H9 (cell line): ENCODE results near the gene IGFBP5. TPM values are rescaled to one million over a fixed set of nuclear protein-coding genes. Genes with fewer than 3 reads are reported as not detected.

ENCODE experiments used
- DNase-seq: peaks from one replicate; pipeline ENCODE4 v3.0.0-alpha.2; 2017
- H2AFZ ChIP-seq: one replicate; pipeline ENCODE4 v1.6.1; 2013; ENCODE audit warnings: mild to moderate bottlenecking, low read length, control low read depth, moderate library complexity
- H2AK5ac ChIP-seq: 2 replicates; pipeline ENCODE4 v1.6.1; 2013; ENCODE audit warnings: low read length, control low read depth, mixed read lengths; ENCODE audit not compliant: insufficient read length
- H2BK120ac ChIP-seq: one replicate; pipeline ENCODE4 v1.6.1; 2013; ENCODE audit warnings: low read depth, mild to moderate bottlenecking, low read length, control low read depth, inconsistent platforms; ENCODE audit not compliant: poor library complexity, severe bottlenecking
- H2BK12ac ChIP-seq: 2 replicates; pipeline ENCODE4 v1.6.1; 2013; ENCODE audit warnings: low read length, control low read depth, mixed read lengths, low read depth; ENCODE audit not compliant: insufficient read length
- H2BK15ac ChIP-seq: 2 replicates; pipeline ENCODE4 v1.6.1; 2013; ENCODE audit warnings: low read depth, low read length, control low read depth
- H2BK20ac ChIP-seq: one replicate; pipeline ENCODE4 v1.6.1; 2013; ENCODE audit warnings: low read depth, mild to moderate bottlenecking, low read length, control low read depth, inconsistent platforms; ENCODE audit not compliant: poor library complexity, severe bottlenecking
- H2BK5ac ChIP-seq: 2 replicates; pipeline ENCODE4 v1.6.1; 2013; ENCODE audit warnings: low read length, control low read depth, mixed read lengths; ENCODE audit not compliant: insufficient read length
- H3K14ac ChIP-seq: 2 replicates; pipeline ENCODE4 v1.6.1; 2013; ENCODE audit warnings: low read length, control low read depth; ENCODE audit not compliant: insufficient read depth
- H3K18ac ChIP-seq: 2 replicates; pipeline ENCODE4 v1.6.1; 2013; ENCODE audit warnings: low read depth, mild to moderate bottlenecking, mixed read lengths, low read length, control low read depth; ENCODE audit not compliant: insufficient read length
- H3K23ac ChIP-seq: 2 replicates; pipeline ENCODE4 v1.6.1; 2013; ENCODE audit warnings: low read length, control low read depth, mixed read lengths, low read depth; ENCODE audit not compliant: insufficient read length
- H3K23me2 ChIP-seq: 2 replicates; pipeline ENCODE4 v1.6.1; 2013; ENCODE audit warnings: low read depth, mild to moderate bottlenecking, mixed read lengths, low read length, control low read depth; ENCODE audit not compliant: insufficient read length, poor library complexity, severe bottlenecking
- H3K27ac ChIP-seq: 2 replicates; pipeline ENCODE4 v1.5.1; 2013; ENCODE audit warnings: low read length, control low read depth, mixed read lengths, low read depth; ENCODE audit not compliant: insufficient read length
- H3K27me3 ChIP-seq: 2 replicates; pipeline ENCODE4 v1.6.1; 2013; ENCODE audit warnings: low read length, control low read depth, inconsistent platforms; ENCODE audit not compliant: insufficient read depth
- H3K4ac ChIP-seq: 2 replicates; pipeline ENCODE4 v1.6.1; 2013; ENCODE audit warnings: low read depth, mild to moderate bottlenecking, control low read depth, inconsistent platforms, low read length, moderate library complexity
- H3K4me1 ChIP-seq: 2 replicates; pipeline ENCODE4 v1.6.1; 2013; ENCODE audit warnings: low read length, control low read depth, inconsistent platforms; ENCODE audit not compliant: insufficient read depth
- H3K4me2 ChIP-seq: 2 replicates; pipeline ENCODE4 v1.6.1; 2013; ENCODE audit warnings: low read length, control low read depth, mixed read lengths; ENCODE audit not compliant: insufficient read length, insufficient read depth
- H3K56ac ChIP-seq: 2 replicates; pipeline ENCODE4 v1.6.1; 2013; ENCODE audit warnings: low read depth, mild to moderate bottlenecking, mixed read lengths, low read length, control low read depth; ENCODE audit not compliant: insufficient read length
- H3K79me1 ChIP-seq: 2 replicates; pipeline ENCODE4 v1.6.1; 2013; ENCODE audit warnings: low read depth, mild to moderate bottlenecking, moderate library complexity, low read length, control low read depth, inconsistent platforms; ENCODE audit not compliant: insufficient read depth, poor library complexity, severe bottlenecking
- H3K79me2 ChIP-seq: 2 replicates; pipeline ENCODE4 v1.6.1; 2013; ENCODE audit warnings: low read length, control low read depth, inconsistent platforms; ENCODE audit not compliant: insufficient read depth
- H3K9ac ChIP-seq: 2 replicates; pipeline ENCODE4 v1.6.1; 2013; ENCODE audit warnings: low read length, control low read depth, mixed read lengths; ENCODE audit not compliant: insufficient read length; ENCODE audit errors: extremely low read depth
- H3K9me3 ChIP-seq: one replicate; pipeline ENCODE4 v1.6.1; 2013; ENCODE audit warnings: low read depth, low read length, inconsistent platforms; ENCODE audit not compliant: control insufficient read depth
- H3T11ph ChIP-seq: one replicate; pipeline ENCODE4 v1.6.1; 2013; ENCODE audit warnings: mild to moderate bottlenecking, low read length, control low read depth, inconsistent platforms
- H4K20me1 ChIP-seq: one replicate; pipeline ENCODE4 v1.6.1; 2013; ENCODE audit not compliant: control insufficient read depth, insufficient read length, insufficient read depth
- H4K5ac ChIP-seq: 2 replicates; pipeline ENCODE4 v1.6.1; 2013; ENCODE audit warnings: low read depth, mild to moderate bottlenecking, mixed read lengths, low read length, control low read depth; ENCODE audit not compliant: insufficient read length
- H4K8ac ChIP-seq: replicated peaks from 2 replicates; pipeline ENCODE4 v1.6.1; 2013; ENCODE audit warnings: low read length, control low read depth, mixed read lengths, low read depth; ENCODE audit not compliant: insufficient read length
- H4K91ac ChIP-seq: 2 replicates; pipeline ENCODE4 v1.6.1; 2013; ENCODE audit warnings: low read depth, mild to moderate bottlenecking, moderate library complexity, mixed read lengths, low read length, control low read depth; ENCODE audit not compliant: insufficient read length
- H3K27ac Mint-ChIP-seq, 3 experiments: 2 replicates in 2 of 3; 3 replicates in 1 of 3; pipeline ENCODE4 v1.8.0; 2020 to 2021; ENCODE audit warnings: mixed read lengths in 3 of 3, mild to moderate bottlenecking in 1 of 3, moderate library complexity in 1 of 3
- H3K27me3 Mint-ChIP-seq: 2 replicates; pipeline ENCODE4 v1.8.0; 2021; ENCODE audit warnings: low read depth, mild to moderate bottlenecking, moderate library complexity, mixed read lengths
- H3K36me3 Mint-ChIP-seq, 3 experiments: 2 replicates in 2 of 3; 3 replicates in 1 of 3; pipeline ENCODE4 v1.8.0; 2020 to 2021; ENCODE audit warnings: low read depth in 3 of 3, mixed read lengths in 3 of 3; ENCODE audit not compliant: insufficient read depth in 1 of 3
- H3K4me1 Mint-ChIP-seq, 2 experiments: 2 replicates each; pipeline ENCODE4 v1.8.0; 2020; ENCODE audit warnings: mixed read lengths in 2 of 2
- H3K4me3 Mint-ChIP-seq, 2 experiments: 2 replicates in 1 of 2; 3 replicates in 1 of 2; pipeline ENCODE4 v1.8.0; 2020 to 2021; ENCODE audit warnings: mild to moderate bottlenecking in 2 of 2, mixed read lengths in 2 of 2, moderate library complexity in 1 of 2
- H3K9me3 Mint-ChIP-seq, 2 experiments: 2 replicates in 1 of 2; 3 replicates in 1 of 2; pipeline ENCODE4 v1.8.0; 2020; ENCODE audit warnings: mild to moderate bottlenecking in 2 of 2, mixed read lengths in 2 of 2, moderate library complexity in 1 of 2
- WGBS: extraction: QIAGEN DNeasy Blood & Tissue Kit; methylation state at CpG from one replicate; pipeline ENCODE4 v1.1.7; 2013; ENCODE audit warnings: missing lambda C conversion rate, low lambda C conversion rate, mixed read lengths; ENCODE audit not compliant: insufficient read length; ENCODE audit errors: extremely low coverage; 5-methylcytosine and 5-hydroxymethylcytosine counted together
- total RNA-seq: library from RNA; stranded (reverse); gene quantifications from 2 replicates; pipeline ENCODE4 v1.2.1, GENCODE V29; 2021
- TF ChIP-seq, protein P1 (sequence below): fragments of 200-600 bp; sonication (generic); conservative IDR thresholded peaks from 3 replicates; pipeline ENCODE4 v1.8.0; 2021; ENCODE audit warnings: antibody characterized with exemption, mild to moderate bottlenecking

Gene IGFBP5
- total RNA-seq, 1 experiment from 2014 or later, result 0.90 TPM

- Histone ChIP-seq H3K23ac (no peak overlapping the region), H3K18ac (no peak overlapping the region), H3K79me1 (no peaks in the 10 kb centered on the region), H2BK15ac (no peak overlapping the region), H4K5ac (no peak overlapping the region), H2BK20ac (no peak overlapping the region), H3K9ac (no peak overlapping the region), H3K79me2 (no peaks in the 10 kb centered on the region), H3K27me3 (no peaks in the 10 kb centered on the region), H3K23me2 (no peaks in the 10 kb centered on the region), H2BK5ac (no peak overlapping the region), H3T11ph (no peak overlapping the region), H3K4me2 (no peak overlapping the region), H3K4me1 (peaks cover 4% of the 10 kb centered on the region; the same call in 1 of the 2 replicates), H3K56ac (no peak overlapping the region), H3K27ac (no peak overlapping the region), H4K20me1 (no peaks in the 10 kb centered on the region), H3K4ac (no peak overlapping the region), H4K91ac (no peak overlapping the region), H2BK12ac (no peak overlapping the region), H2AK5ac (no peak overlapping the region), H2AFZ (no peak overlapping the region), H2BK120ac (no peak overlapping the region), H4K8ac (no peak overlapping the region), H3K14ac (no peak overlapping the region), H3K9me3 (no peaks in the 10 kb centered on the region)
- TF ChIP-seq, protein P1, sequence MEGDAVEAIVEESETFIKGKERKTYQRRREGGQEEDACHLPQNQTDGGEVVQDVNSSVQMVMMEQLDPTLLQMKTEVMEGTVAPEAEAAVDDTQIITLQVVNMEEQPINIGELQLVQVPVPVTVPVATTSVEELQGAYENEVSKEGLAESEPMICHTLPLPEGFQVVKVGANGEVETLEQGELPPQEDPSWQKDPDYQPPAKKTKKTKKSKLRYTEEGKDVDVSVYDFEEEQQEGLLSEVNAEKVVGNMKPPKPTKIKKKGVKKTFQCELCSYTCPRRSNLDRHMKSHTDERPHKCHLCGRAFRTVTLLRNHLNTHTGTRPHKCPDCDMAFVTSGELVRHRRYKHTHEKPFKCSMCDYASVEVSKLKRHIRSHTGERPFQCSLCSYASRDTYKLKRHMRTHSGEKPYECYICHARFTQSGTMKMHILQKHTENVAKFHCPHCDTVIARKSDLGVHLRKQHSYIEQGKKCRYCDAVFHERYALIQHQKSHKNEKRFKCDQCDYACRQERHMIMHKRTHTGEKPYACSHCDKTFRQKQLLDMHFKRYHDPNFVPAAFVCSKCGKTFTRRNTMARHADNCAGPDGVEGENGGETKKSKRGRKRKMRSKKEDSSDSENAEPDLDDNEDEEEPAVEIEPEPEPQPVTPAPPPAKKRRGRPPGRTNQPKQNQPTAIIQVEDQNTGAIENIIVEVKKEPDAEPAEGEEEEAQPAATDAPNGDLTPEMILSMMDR, result no peak
- no peaks in the 10 kb centered on the region for H3K9me3 Mint-ChIP-seq
- peaks cover 22 to 29% of the 10 kb centered on the region in 2 experiments for H3K4me1 Mint-ChIP-seq
- no peak for DNase-seq
- no peaks in the 10 kb centered on the region; the same call in 1 of the 2 replicates for H3K27me3 Mint-ChIP-seq
- no CpG with 5 or more reads among the region's 1 CpG for WGBS
- H3K27ac Mint-ChIP-seq, result no peak overlapping the region
- peaks cover 30 to 53% (median 48%) of the 10 kb centered on the region in 3 experiments for H3K36me3 Mint-ChIP-seq
- H3K4me3 Mint-ChIP-seq, result no peak overlapping the region
These were observed 32.2 kb downstream of the IGFBP5 start for GRCh38 chr2:216663106-216663505.
